Keratinocyte (primary cell): ENCODE measurements around the gene RASEF.
"Not testable (repeated sequence)": the region's sequence is repeated elsewhere in the genome, so short reads cannot be mapped to it uniquely, and the experiment has no call there.

Experiments
- EZH2 ChIP-seq: IDR thresholded peaks from one replicate; pipeline ENCODE4 v1.6.1; 2012; ENCODE audit warnings: inconsistent platforms, mild to moderate bottlenecking, low read length, moderate library complexity
- TF ChIP-seq, protein P1 (sequence below), 3 experiments: IDR thresholded peaks in 1 of 3; conservative IDR thresholded peaks in 1 of 3; optimal IDR thresholded peaks in 1 of 3; 2 replicates in 2 of 3; 3 replicates in 1 of 3; pipeline versions ENCODE3 to v1.5.1; 2011; ENCODE audit warnings: low read length in 3 of 3, mild to moderate bottlenecking in 3 of 3, moderate library complexity in 2 of 3, control low read depth in 1 of 3, inconsistent platforms in 1 of 3; ENCODE audit not compliant: insufficient read depth in 2 of 3; ENCODE audit errors: extremely low read depth in 1 of 3

- TF ChIP-seq, protein P1, sequence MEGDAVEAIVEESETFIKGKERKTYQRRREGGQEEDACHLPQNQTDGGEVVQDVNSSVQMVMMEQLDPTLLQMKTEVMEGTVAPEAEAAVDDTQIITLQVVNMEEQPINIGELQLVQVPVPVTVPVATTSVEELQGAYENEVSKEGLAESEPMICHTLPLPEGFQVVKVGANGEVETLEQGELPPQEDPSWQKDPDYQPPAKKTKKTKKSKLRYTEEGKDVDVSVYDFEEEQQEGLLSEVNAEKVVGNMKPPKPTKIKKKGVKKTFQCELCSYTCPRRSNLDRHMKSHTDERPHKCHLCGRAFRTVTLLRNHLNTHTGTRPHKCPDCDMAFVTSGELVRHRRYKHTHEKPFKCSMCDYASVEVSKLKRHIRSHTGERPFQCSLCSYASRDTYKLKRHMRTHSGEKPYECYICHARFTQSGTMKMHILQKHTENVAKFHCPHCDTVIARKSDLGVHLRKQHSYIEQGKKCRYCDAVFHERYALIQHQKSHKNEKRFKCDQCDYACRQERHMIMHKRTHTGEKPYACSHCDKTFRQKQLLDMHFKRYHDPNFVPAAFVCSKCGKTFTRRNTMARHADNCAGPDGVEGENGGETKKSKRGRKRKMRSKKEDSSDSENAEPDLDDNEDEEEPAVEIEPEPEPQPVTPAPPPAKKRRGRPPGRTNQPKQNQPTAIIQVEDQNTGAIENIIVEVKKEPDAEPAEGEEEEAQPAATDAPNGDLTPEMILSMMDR (optimal IDR thresholded peaks at IDR 0.05 in 1 of 3, IDR thresholded peaks at IDR 0.05 in 1 of 3, conservative IDR thresholded peaks at IDR 0.05 in 1 of 3; ENCODE audit: extremely low read depth in 1 of 3, insufficient read depth in 2 of 3, low read length in 3 of 3) = not testable (repeated sequence)
- not testable (repeated sequence) for TF ChIP-seq EZH2
Measured at GRCh38 chr9:83072498-83072897, 9.6 kb upstream of the RASEF start.
